HG02798 (cell line): ENCODE results near the gene PANK4.
"Not testable (repeated sequence)": the region's sequence is repeated elsewhere in the genome, so short reads cannot be mapped to it uniquely, and the experiment has no call there.

ENCODE experiments used
- ATAC-seq: cut with Tn5 transposase; IDR thresholded peaks from one replicate; pipeline ENCODE4 v1.9.1; 2021; ENCODE audit warnings: mild to moderate bottlenecking; ENCODE audit not compliant: unreplicated experiment, poor library complexity

Gene PANK4

DNA sequence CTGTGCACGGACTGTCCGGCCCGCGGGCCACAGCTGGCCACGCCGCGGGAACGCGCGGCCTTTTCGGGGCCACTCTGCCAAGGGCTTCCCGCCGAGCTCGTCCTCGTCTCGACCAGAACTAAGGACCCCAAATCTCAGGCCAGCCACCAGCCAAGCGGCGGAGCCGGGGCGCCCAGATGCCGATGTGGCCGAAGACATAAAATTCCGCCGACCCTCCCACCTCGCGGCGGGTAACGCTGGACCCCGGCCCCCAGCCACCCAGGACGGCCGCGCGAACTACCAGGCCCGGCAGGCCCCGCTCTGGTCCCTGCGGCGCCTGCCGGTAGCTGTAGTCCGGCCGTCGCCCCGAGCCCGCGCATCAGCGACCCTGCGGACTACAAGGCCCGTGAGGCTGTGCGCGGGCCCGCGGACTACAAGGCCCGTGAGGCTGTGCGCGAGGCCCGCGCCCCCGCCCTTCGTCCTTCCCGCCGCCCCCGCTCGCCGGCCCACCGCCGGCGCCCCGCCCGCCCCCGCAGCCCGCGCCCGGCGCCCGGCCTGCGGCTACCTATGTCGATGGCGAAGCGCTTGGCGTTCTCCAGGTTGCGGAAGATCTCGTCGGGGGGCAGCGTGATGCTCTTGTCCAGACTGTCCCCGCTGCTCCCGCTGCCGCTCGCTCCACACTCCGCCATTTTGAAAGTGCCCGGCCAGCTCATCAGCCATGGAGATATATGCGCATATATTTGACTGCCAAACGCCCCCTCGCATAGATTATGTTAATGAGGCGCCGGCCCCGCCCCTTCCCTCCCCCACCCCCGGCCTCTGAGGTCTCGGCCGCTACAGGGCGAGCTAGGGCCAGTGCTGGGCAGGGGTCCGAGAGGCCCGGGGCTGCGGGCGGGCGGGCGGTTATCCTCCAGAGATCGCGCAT, at the start of gene PANK4:
Gene PANK4 (minus strand): TSS at position 677 of the 904 bp plus-strand sequence. CDS start 9 bp downstream, at position 668.
- ATAC-seq: peak; percentile 90

DNA sequence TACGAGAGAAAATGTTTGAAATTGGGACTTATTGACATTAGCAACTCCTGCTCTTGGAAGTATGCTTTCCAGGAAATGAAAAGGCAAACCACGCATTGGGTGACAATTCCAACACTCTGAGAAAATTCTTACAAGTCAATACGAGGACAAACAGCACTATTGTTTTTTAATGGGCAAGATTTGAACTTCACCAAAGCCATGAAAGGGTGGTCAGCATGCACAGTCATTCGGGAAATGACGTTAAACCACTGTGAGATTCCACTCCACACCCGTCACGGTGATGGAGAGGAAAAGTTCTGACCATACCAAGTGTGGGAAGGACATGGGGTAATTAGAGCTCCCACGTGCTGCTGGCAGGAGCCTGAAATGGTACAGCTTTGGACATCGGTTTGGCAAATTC, 48.0 kb upstream of the PANK4 start:
- no peak for ATAC-seq

GRCh38 chr1:2573250-2573920, 47.0 kb upstream of the PANK4 start:
- no peak for ATAC-seq

DNA sequence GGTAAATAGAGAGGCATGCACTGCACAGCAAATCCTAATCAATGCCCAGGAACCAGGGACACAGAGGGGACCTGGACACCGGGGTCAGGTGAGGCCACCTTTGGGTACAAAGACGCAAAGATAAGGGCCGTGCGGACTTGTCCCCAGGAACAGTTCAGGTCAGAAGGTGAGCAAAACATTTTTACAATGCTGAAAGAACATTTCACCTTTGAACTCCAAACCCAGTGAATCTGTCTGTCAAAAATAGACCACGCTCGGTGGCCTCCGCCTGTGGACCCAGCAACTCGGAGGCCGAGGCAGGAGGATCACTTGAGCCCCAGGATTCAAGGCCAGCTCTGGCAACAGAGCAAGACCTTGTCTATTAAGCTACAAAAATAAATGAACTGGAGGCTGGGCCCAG, 45.0 kb upstream of the PANK4 start:
- no peak for ATAC-seq

- no peak for ATAC-seq
These were observed 43.9 kb upstream of the PANK4 start for GRCh38 chr1:2570332-2570731.

DNA sequence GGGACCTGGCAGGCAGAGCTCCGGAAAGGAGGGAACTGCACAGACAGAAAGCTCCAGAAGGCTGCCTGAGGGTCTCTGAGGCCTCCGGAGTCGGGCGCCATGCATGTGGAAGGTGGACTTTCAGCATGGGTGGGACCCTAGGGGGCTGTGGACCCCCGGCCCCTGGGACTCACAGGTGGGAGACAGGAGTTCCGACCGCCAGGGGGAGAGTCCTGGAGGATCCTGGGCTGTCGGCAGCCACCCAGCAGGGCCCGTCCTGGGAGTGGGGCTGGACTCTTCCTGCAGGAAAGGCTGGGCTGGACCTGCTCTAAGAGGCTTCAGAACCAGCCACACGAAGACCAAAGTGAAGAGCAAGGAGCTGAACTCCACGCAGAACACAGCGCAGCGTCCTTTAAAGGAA, 43.3 kb upstream of the PANK4 start:
- not testable (repeated sequence) for ATAC-seq

- no peak for ATAC-seq
These were observed 42.7 kb upstream of the PANK4 start for GRCh38 chr1:2569060-2569459.

GRCh38 chr1:2568187-2568816, 41.9 kb upstream of the PANK4 start:
- ATAC-seq: not testable (repeated sequence)

- no peak for ATAC-seq
These were observed 40.8 kb upstream of the PANK4 start for GRCh38 chr1:2567083-2567679.

- no peak for ATAC-seq
These were observed 40.0 kb upstream of the PANK4 start for GRCh38 chr1:2566101-2567045.

DNA sequence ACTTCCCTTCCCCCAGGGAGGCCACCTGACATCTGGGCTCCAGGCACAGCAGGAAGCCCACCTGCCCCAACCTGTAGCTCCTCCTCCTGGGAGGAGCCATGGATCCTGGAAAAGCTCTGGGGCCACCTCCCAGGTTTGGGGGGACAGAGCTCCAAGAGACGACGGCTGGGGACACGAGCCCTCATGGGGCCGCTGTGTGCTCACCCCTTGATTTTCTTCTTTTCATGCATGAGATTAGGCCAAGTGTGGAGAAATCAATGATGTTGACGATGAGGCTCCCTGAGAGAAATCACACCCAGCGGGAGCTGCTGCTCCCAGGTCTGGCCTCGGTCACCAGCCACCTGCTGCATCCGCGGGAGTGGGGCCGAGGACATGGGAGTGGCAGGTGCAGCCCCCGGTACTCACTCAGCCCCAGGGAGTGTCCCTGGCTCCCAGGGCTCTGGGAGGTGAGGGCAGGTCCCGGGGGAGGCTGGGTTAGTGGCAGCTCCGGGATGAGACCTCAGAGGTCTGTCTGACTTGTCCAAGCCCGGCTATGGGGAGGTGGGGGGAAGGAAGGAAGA, 38.5 kb upstream of the PANK4 start:
- no peak for ATAC-seq

- ATAC-seq: no peak
These were observed 37.8 kb upstream of the PANK4 start for GRCh38 chr1:2564006-2564814.

DNA sequence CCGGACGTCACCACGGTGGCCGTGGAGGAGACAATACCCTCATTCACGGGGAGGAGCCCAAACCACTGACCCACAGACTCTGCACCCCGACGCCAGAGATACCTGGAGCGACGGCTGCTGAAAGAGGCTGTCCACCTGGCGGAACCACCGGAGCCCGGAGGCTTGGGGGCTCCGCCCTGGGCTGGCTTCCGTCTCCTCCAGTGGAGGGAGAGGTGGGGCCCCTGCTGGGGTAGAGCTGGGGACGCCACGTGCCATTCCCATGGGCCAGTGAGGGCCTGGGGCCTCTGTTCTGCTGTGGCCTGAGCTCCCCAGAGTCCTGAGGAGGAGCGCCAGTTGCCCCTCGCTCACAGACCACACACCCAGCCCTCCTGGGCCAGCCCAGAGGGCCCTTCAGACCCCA, 36.8 kb upstream of the PANK4 start:
- ATAC-seq: no peak

DNA sequence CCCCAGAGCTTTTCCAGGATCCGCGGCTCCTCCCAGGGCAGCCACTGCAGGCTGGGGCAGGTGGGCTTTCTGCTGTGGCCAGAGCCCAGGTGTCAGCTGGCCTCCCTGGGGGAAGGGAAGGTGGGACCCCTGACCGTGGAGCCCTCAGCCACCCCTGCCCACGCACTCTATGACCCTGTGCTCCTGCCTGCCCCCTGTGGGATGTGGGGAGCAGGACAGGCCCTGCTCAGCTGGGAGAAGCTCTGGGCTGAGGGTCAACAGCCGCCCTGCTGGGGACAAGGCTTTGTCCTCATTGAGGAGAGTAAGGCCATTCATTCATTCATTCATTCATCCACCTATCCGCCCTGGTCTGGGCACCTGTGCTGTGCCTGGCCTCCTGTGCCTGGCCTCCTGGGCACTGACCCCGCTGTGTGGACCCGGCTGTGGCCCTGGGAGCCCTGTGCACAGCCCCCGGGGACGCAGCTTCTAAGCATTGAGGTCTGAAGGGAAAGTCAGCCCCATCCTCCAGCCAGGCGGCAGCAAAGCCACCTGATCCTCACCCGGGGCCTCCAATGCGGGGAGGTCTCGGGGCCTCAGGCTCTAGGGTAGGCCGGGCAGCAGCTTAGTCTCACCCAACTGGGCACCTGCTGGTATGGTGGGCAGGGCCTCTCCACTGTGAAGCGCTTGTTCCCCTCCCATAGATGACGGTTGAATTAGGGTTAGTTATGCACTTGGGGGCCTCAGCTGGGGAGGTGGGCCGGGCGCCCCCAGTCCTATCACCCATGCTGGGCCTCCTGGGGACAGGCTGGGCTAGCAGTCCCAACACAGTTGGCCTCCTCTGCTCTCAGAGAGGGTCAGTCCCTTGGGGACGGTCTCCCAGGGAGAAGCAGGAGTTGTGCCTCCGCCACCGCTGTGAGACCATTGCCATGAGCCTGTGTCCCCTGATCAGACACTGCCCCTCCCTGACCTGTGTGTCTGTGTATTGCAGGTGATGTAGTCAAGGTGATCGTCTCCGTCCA, 35.8 kb upstream of the PANK4 start:
- ATAC-seq: no peak

- no peak for ATAC-seq
These were observed 35.0 kb upstream of the PANK4 start for GRCh38 chr1:2561446-2561845.

DNA sequence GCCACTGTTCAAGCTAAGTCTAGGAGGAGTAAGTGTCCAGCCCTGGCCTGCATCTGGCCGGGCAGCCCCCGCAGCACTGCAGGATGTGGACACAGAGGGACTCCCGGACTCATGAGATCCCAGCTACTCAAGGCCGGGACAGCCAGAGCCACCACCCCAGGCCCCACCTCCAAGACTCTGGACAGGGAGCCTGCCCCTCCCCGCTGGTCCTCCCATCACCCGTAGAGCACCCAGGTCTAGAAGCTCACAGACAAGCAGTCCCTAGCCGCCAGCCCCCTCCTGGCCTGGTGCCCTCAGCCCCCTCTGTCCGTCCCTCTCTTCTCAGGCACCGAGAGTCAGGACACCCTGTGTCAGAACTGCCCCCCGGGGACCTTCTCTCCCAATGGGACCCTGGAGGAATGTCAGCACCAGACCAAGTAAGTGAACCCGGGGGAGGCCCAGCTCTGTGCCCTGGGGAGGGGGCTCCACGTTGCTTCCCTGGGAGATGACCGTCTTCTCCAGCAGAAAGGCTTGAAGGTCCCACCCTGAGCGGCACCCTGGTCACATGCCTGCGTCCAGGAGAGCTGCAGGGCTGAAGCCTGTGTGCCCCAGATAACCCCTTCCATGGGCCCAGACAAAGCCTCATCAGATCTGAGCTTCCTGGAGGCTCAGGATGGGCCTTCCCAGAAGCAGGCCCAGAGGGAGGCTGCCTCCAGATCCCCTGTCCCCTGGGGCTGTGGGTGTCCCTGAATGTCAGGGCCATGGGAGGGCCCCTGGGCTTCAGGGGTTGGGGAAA, 34.1 kb upstream of the PANK4 start:
- ATAC-seq: no peak
